Duodenal mucosa (tissue), 2 donors: ENCODE measurements around the gene NFKBIA.

ENCODE experiments used
- H3K27ac ChIP-seq: one replicate; pipeline ENCODE4 v1.7.0; 2013; ENCODE audit warnings: low read depth, low read length
- H3K27me3 ChIP-seq, 2 donors: one replicate each; pipeline ENCODE4 v1.7.0; 2013; ENCODE audit warnings: low read length in 2 of 2, control low read depth in 1 of 2; ENCODE audit not compliant: insufficient read depth in 2 of 2, control insufficient read depth in 1 of 2
- H3K36me3 ChIP-seq, 2 donors: one replicate each; pipeline ENCODE4 v1.7.0; 2013; ENCODE audit warnings: low read length in 2 of 2, control low read depth in 1 of 2; ENCODE audit not compliant: insufficient read depth in 2 of 2, control insufficient read depth in 1 of 2
- H3K4me1 ChIP-seq, 2 donors: one replicate each; pipeline ENCODE4 v1.7.0; 2013; ENCODE audit warnings: low read length in 2 of 2, control low read depth in 1 of 2; ENCODE audit not compliant: insufficient read depth in 2 of 2, control insufficient read depth in 1 of 2
- H3K4me3 ChIP-seq, 2 donors: one replicate each; pipeline ENCODE4 v1.7.0; 2013; ENCODE audit warnings: low read length in 2 of 2, low read depth in 1 of 2
- H3K9ac ChIP-seq, 2 donors: one replicate each; pipeline ENCODE4 v1.7.0; 2013; ENCODE audit warnings: low read length in 2 of 2, low read depth in 1 of 2
- H3K9me3 ChIP-seq, 2 donors: one replicate each; pipeline ENCODE4 v1.7.0; 2013; ENCODE audit warnings: low read length in 2 of 2, control low read depth in 1 of 2; ENCODE audit not compliant: control insufficient read depth in 1 of 2

NFKBIA gene

GRCh38 chr14:35409595-35409994, 5.0 kb upstream of the NFKBIA start:
- Histone ChIP-seq H3K4me1 (peaks cover 16 to 19% of the 10 kb centered on the region in 2 donors), H3K27me3 (no peaks in the 10 kb centered on the region), H3K9ac (no peak overlapping the region), H3K27ac (no peak overlapping the region), H3K36me3 (no peaks in the 10 kb centered on the region), H3K9me3 (no peaks in the 10 kb centered on the region), H3K4me3 (no peak overlapping the region)

GRCh38 chr14:35408026-35408425, 3.5 kb upstream of the NFKBIA start:
- H3K9me3 ChIP-seq, result no peaks in the 10 kb centered on the region
- H3K27me3 ChIP-seq, result no peaks in the 10 kb centered on the region
- H3K36me3 ChIP-seq, result peaks cover 6% of the 10 kb centered on the region in 2 donors
- H3K27ac ChIP-seq, result no peak overlapping the region
- peaks cover 20 to 25% of the 10 kb centered on the region in 2 donors for H3K4me1 ChIP-seq
- no peak overlapping the region for H3K9ac ChIP-seq
- H3K4me3 ChIP-seq, result no peak overlapping the region

GRCh38 chr14:35407306-35407630, 2.7 kb upstream of the NFKBIA start:
- no peak overlapping the region for H3K9ac ChIP-seq
- no peaks in the 10 kb centered on the region for H3K9me3 ChIP-seq
- H3K27me3 ChIP-seq, result no peaks in the 10 kb centered on the region
- no peak overlapping the region for H3K27ac ChIP-seq
- peaks cover 13 to 14% of the 10 kb centered on the region in 2 donors for H3K36me3 ChIP-seq
- H3K4me3 ChIP-seq, result no peak overlapping the region
- H3K4me1 ChIP-seq, result peaks cover 28 to 32% of the 10 kb centered on the region in 2 donors

- H3K4me1 ChIP-seq, result peaks cover 33 to 38% of the 10 kb centered on the region in 2 donors
- peaks cover 19% of the 10 kb centered on the region in 2 donors for H3K36me3 ChIP-seq
- no peak overlapping the region for H3K9ac ChIP-seq
- no peaks in the 10 kb centered on the region for H3K27me3 ChIP-seq
- no peak overlapping the region for H3K27ac ChIP-seq
- no peak overlapping the region for H3K4me3 ChIP-seq
- no peaks in the 10 kb centered on the region for H3K9me3 ChIP-seq
Measured at GRCh38 chr14:35406506-35407305, 2.2 kb upstream of the NFKBIA start.

- no peaks in the 10 kb centered on the region for H3K27me3 ChIP-seq
- H3K27ac ChIP-seq, result no peak overlapping the region
- H3K9ac ChIP-seq, result peak overlapping the region in 1 of 2 donors; percentile 94
- H3K4me3 ChIP-seq, result peak overlapping the region in 1 of 2 donors; percentile 87
- peaks cover 25% of the 10 kb centered on the region in 2 donors for H3K36me3 ChIP-seq
- peaks cover 39 to 44% of the 10 kb centered on the region in 2 donors for H3K4me1 ChIP-seq
- H3K9me3 ChIP-seq, result no peaks in the 10 kb centered on the region
Measured at GRCh38 chr14:35406090-35406489, 1.5 kb upstream of the NFKBIA start.

GRCh38 chr14:35405304-35405996, 901 bp upstream of the NFKBIA start:
- Histone ChIP-seq H3K36me3 (peaks cover 31% of the 10 kb centered on the region in 2 donors), H3K9ac (peak overlapping the region; percentile 90 to 94), H3K4me1 (peaks cover 45 to 50% of the 10 kb centered on the region in 2 donors), H3K9me3 (no peaks in the 10 kb centered on the region), H3K27ac (peak overlapping the region; percentile 99), H3K27me3 (no peaks in the 10 kb centered on the region), H3K4me3 (peak overlapping the region; percentile 83 to 87)

- peak overlapping the region; percentile 99 for H3K27ac ChIP-seq
- H3K27me3 ChIP-seq, result no peaks in the 10 kb centered on the region
- peak overlapping the region; percentile 95 to 99 for H3K4me3 ChIP-seq
- H3K9ac ChIP-seq, result peak overlapping the region; percentile 94 to 98
- peaks cover 37 to 42% of the 10 kb centered on the region in 2 donors for H3K36me3 ChIP-seq
- H3K4me1 ChIP-seq, result peaks cover 53 to 60% of the 10 kb centered on the region in 2 donors
- no peaks in the 10 kb centered on the region for H3K9me3 ChIP-seq
Measured at GRCh38 chr14:35403603-35404448, 723 bp downstream of the NFKBIA start.

GRCh38 chr14:35403114-35403602, 1.4 kb downstream of the NFKBIA start:
- H3K9me3 ChIP-seq, result no peaks in the 10 kb centered on the region
- H3K36me3 ChIP-seq, result peaks cover 37 to 42% of the 10 kb centered on the region in 2 donors
- H3K4me1 ChIP-seq, result peaks cover 57 to 61% of the 10 kb centered on the region in 2 donors

GRCh38 chr14:35402323-35403113, 2.0 kb downstream of the NFKBIA start:
- Histone ChIP-seq H3K27ac (peak overlapping the region; percentile 99), H3K4me3 (peak overlapping the region; percentile 95 to 99), H3K9me3 (no peaks in the 10 kb centered on the region), H3K4me1 (peaks cover 63 to 64% of the 10 kb centered on the region in 2 donors), H3K36me3 (peaks cover 37 to 42% of the 10 kb centered on the region in 2 donors), H3K27me3 (no peaks in the 10 kb centered on the region), H3K9ac (peak overlapping the region; percentile 94 to 98)

More at GRCh38 chr14:35403114-35403602, 1.4 kb downstream of the NFKBIA start:
- peak overlapping the region; percentile 94 to 98 for H3K9ac ChIP-seq
- H3K4me3 ChIP-seq, result peak overlapping the region; percentile 95 to 99
- no peaks in the 10 kb centered on the region for H3K27me3 ChIP-seq
- peak overlapping the region; percentile 99 for H3K27ac ChIP-seq
